WTC11 (cell line): Measurements from ENCODE around the gene VWA8. TPM values are rescaled to one million over a fixed set of nuclear protein-coding genes. Genes with fewer than 3 reads are reported as not detected.

Experiments
- ATAC-seq: fragments of 200-7000 bp; cut with Tn5 transposase; 2 replicates; pipeline ENCODE4 v1.10.0; 2021; ENCODE audit warnings: mild to moderate bottlenecking, moderate library complexity
- CTCF ChIA-PET: fragments of 300-600 bp; sonication (Branson Sonifier 250); formaldehyde crosslinking; loops from one replicate; lab custom pipeline; 2021; ENCODE audit warnings: antibody characterized with exemption; lab: Charles Lee
- POLR2A ChIA-PET: fragments of 350-600 bp; sonication (Branson Sonifier 250); formaldehyde crosslinking; loops from one replicate; lab custom pipeline; 2021; ENCODE audit warnings: antibody characterized with exemption; lab: Charles Lee
- DNase-seq: peaks from one replicate; pipeline ENCODE4 v3.0.0; 2021; ENCODE audit warnings: low spot score
- H3K27ac Mint-ChIP-seq: 2 replicates; pipeline ENCODE4 v1.8.0; 2021; ENCODE audit warnings: mixed read lengths
- H3K27me3 Mint-ChIP-seq: 2 replicates; pipeline ENCODE4 v1.8.0; 2021; ENCODE audit warnings: low read depth, mild to moderate bottlenecking, moderate library complexity, mixed read lengths
- H3K36me3 Mint-ChIP-seq: 2 replicates; pipeline ENCODE4 v1.8.0; 2021; ENCODE audit warnings: mixed read lengths
- H3K4me1 Mint-ChIP-seq: 2 replicates; pipeline ENCODE4 v1.8.0; 2022; ENCODE audit warnings: mixed read lengths
- H3K4me3 Mint-ChIP-seq: 2 replicates; pipeline ENCODE4 v1.8.0; 2021; ENCODE audit warnings: mild to moderate bottlenecking, moderate library complexity, mixed read lengths
- H3K9me3 Mint-ChIP-seq: 2 replicates; pipeline ENCODE4 v1.8.0; 2021; ENCODE audit warnings: mixed read lengths
- AR ChIP-seq: fragments of 250-450 bp; sonication (Bioruptor Pico); IDR thresholded peaks from 2 replicates; pipeline ENCODE4 v1.9.0; 2021; ENCODE audit warnings: mild to moderate bottlenecking
- ARID4B ChIP-seq: sonication (generic); formaldehyde crosslinking; IDR thresholded peaks from 2 replicates; pipeline ENCODE4 v1.8.0; 2023; ENCODE audit warnings: missing genetic modification reagents, mild to moderate bottlenecking, borderline replicate concordance
- CDX4 ChIP-seq: fragments of 250-450 bp; sonication (Bioruptor Pico); IDR thresholded peaks from 2 replicates; pipeline ENCODE4 v1.9.0; 2021; ENCODE audit warnings: moderate library complexity, mild to moderate bottlenecking, inconsistent platforms, borderline replicate concordance
- CREB1 ChIP-seq: sonication (generic); formaldehyde crosslinking; IDR thresholded peaks from 2 replicates; pipeline ENCODE4 v1.8.0; 2023; ENCODE audit warnings: mild to moderate bottlenecking, missing genetic modification reagents
- E2F4 ChIP-seq: sonication (generic); formaldehyde crosslinking; IDR thresholded peaks from 2 replicates; pipeline ENCODE4 v1.8.1; 2022; ENCODE audit warnings: low read depth, mild to moderate bottlenecking, moderate library complexity, missing genetic modification reagents, borderline replicate concordance
- FOXJ3 ChIP-seq: sonication (generic); formaldehyde crosslinking; IDR thresholded peaks from 2 replicates; pipeline ENCODE4 v1.9.0; 2021; ENCODE audit warnings: missing genetic modification reagents, mild to moderate bottlenecking, borderline replicate concordance
- JUN ChIP-seq: sonication (generic); formaldehyde crosslinking; IDR thresholded peaks from 2 replicates; pipeline ENCODE4 v1.8.0; 2023; ENCODE audit warnings: mild to moderate bottlenecking, missing genetic modification reagents
- NFATC4 ChIP-seq: fragments of 250-450 bp; sonication (Bioruptor Pico); IDR thresholded peaks from 2 replicates; pipeline ENCODE4 v1.9.0; 2021; ENCODE audit warnings: mild to moderate bottlenecking
- NFE2L1 ChIP-seq: sonication (generic); formaldehyde crosslinking; IDR thresholded peaks from 2 replicates; pipeline ENCODE4 v1.8.1; 2023; ENCODE audit warnings: missing genetic modification reagents
- OVOL2 ChIP-seq: fragments of 250-450 bp; sonication (Bioruptor Pico); IDR thresholded peaks from 2 replicates; pipeline ENCODE4 v1.9.0; 2021; ENCODE audit warnings: mild to moderate bottlenecking, borderline replicate concordance
- TEAD4 ChIP-seq: sonication (generic); formaldehyde crosslinking; IDR thresholded peaks from 2 replicates; pipeline ENCODE4 v1.8.0; 2022; ENCODE audit warnings: mild to moderate bottlenecking, missing genetic modification reagents
- ZBTB21 ChIP-seq: sonication (generic); formaldehyde crosslinking; IDR thresholded peaks from 2 replicates; pipeline ENCODE4 v1.8.1; 2023; ENCODE audit warnings: mild to moderate bottlenecking, missing genetic modification reagents, borderline replicate concordance
- ZNF121 ChIP-seq: sonication (generic); formaldehyde crosslinking; IDR thresholded peaks from 2 replicates; pipeline ENCODE4 v1.8.0; 2023; ENCODE audit warnings: missing genetic modification reagents
- ZNF232 ChIP-seq: sonication (generic); formaldehyde crosslinking; IDR thresholded peaks from 2 replicates; pipeline ENCODE4 v1.8.0; 2022; ENCODE audit warnings: mild to moderate bottlenecking, missing genetic modification reagents
- ZNF416 ChIP-seq: fragments of 250-450 bp; sonication (Bioruptor Pico); IDR thresholded peaks from 2 replicates; pipeline ENCODE4 v1.9.0; 2021; ENCODE audit warnings: mild to moderate bottlenecking, inconsistent platforms
- ZNF425 ChIP-seq: fragments of 250-450 bp; sonication (Bioruptor Pico); conservative IDR thresholded peaks from 2 replicates; pipeline ENCODE4 v1.9.0; 2021; ENCODE audit warnings: mild to moderate bottlenecking
- total RNA-seq: library from RNA; stranded (reverse); gene quantifications from 3 replicates; pipeline ENCODE4 v1.2.3, GENCODE V29; 2021
- TF ChIP-seq, protein P1 (sequence below): sonication (generic); formaldehyde crosslinking; IDR thresholded peaks from 2 replicates; pipeline ENCODE4 v1.8.1; 2022; ENCODE audit warnings: missing genetic modification reagents, borderline replicate concordance
- TF ChIP-seq, protein P2 (sequence below): sonication (generic); formaldehyde crosslinking; IDR thresholded peaks from 2 replicates; pipeline ENCODE4 v1.8.1; 2023; ENCODE audit warnings: mild to moderate bottlenecking, missing genetic modification reagents

VWA8 gene
- total RNA-seq, 1 experiment from 2014 or later: 19.9 TPM

- TF ChIP-seq JUN (no peak), OVOL2 (CRISPR knock-in tag) (no peak), NFE2L1 (no peak), TEAD4 (CRISPR knock-in tag) (no peak), ZNF232 (CRISPR knock-in tag) (no peak), ARID4B (CRISPR knock-in tag) (no peak)
These were observed 250.1 kb downstream of the VWA8 start (continued) for GRCh38 chr13:41710771-41711170.

GRCh38 chr13:41709511-41709910, 251.4 kb downstream of the VWA8 start:
- no peak for DNase-seq
- H3K4me3 Mint-ChIP-seq: no peak overlapping the region

GRCh38 chr13:41708713-41709112, 252.2 kb downstream of the VWA8 start:
- ATAC-seq (no peak), DNase-seq (no peak)
- Mint-ChIP-seq H3K9me3 (no peaks in the 10 kb centered on the region), H3K4me3 (no peak overlapping the region), H3K4me1 (peaks cover 31% of the 10 kb centered on the region), H3K27ac (no peak overlapping the region; the same call in 1 of the 2 replicates), H3K27me3 (no peaks in the 10 kb centered on the region), H3K36me3 (no peaks in the 10 kb centered on the region)
- POLR2A ChIA-PET: no interaction called here
- CTCF ChIA-PET: no interaction called here
- TF ChIP-seq ZBTB21 (no peak), ZNF425 (CRISPR knock-in tag) (no peak), ZNF416 (CRISPR knock-in tag) (no peak), NFATC4 (CRISPR knock-in tag) (no peak), ZNF121 (no peak), AR (CRISPR knock-in tag) (no peak), E2F4 (no peak), FOXJ3 (CRISPR knock-in tag) (no peak), CDX4 (CRISPR knock-in tag) (no peak)
- TF ChIP-seq, protein P1, sequence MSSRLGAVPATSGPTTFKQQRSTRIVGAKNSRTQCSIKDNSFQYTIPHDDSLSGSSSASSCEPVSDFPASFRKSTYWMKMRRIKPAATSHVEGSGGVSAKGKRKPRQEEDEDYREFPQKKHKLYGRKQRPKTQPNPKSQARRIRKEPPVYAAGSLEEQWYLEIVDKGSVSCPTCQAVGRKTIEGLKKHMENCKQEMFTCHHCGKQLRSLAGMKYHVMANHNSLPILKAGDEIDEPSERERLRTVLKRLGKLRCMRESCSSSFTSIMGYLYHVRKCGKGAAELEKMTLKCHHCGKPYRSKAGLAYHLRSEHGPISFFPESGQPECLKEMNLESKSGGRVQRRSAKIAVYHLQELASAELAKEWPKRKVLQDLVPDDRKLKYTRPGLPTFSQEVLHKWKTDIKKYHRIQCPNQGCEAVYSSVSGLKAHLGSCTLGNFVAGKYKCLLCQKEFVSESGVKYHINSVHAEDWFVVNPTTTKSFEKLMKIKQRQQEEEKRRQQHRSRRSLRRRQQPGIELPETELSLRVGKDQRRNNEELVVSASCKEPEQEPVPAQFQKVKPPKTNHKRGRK (CRISPR knock-in tag): no peak

More at GRCh38 chr13:41709511-41709910, 251.4 kb downstream of the VWA8 start:
- peak overlapping the region; percentile 36; the same call in 1 of the 2 replicates for H3K27ac Mint-ChIP-seq
- TF ChIP-seq, protein P2, sequence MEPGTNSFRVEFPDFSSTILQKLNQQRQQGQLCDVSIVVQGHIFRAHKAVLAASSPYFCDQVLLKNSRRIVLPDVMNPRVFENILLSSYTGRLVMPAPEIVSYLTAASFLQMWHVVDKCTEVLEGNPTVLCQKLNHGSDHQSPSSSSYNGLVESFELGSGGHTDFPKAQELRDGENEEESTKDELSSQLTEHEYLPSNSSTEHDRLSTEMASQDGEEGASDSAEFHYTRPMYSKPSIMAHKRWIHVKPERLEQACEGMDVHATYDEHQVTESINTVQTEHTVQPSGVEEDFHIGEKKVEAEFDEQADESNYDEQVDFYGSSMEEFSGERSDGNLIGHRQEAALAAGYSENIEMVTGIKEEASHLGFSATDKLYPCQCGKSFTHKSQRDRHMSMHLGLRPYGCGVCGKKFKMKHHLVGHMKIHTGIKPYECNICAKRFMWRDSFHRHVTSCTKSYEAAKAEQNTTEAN (CRISPR knock-in tag): no peak
- TF ChIP-seq CREB1 (CRISPR knock-in tag): no peak
- ChIA-PET POLR2A (no interaction called here), CTCF (no interaction called here)
- H3K27me3 Mint-ChIP-seq: no peaks in the 10 kb centered on the region
- H3K36me3 Mint-ChIP-seq: no peaks in the 10 kb centered on the region
- no peaks in the 10 kb centered on the region for H3K9me3 Mint-ChIP-seq
- peaks cover 31% of the 10 kb centered on the region for H3K4me1 Mint-ChIP-seq
- no peak for ATAC-seq
